Measurements from ENCODE around the gene TFF2. TPM values are rescaled to one million over a fixed set of nuclear protein-coding genes. Genes with fewer than 3 reads are reported as not detected.

The TFF2 gene
- total RNA-seq, 2 experiments from 2014 or later: not detected

DNA sequence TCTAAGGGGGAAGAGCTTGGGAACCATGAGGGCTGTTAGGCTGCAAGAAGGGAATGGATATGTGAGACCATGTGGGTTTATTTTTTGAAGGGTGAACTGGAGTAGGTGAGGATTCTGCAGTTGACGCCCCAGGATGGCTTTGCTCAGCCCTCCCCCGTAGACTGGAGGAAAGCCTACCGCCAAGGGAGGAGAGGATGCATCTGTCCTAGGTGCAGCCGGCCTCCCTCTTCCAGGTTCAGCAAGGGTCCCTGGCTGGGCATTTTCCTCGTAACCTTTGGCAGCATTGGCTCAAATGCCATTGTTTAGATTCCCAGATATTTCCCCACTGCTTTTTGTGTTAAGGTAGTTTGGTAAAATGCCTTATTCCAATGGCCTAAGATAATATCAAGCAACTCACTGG, 52.1 kb downstream of the TFF2 start:
- H3K27me3 Mint-ChIP-seq: no peaks in the 10 kb centered on the region
- TF ChIP-seq, protein P1, sequence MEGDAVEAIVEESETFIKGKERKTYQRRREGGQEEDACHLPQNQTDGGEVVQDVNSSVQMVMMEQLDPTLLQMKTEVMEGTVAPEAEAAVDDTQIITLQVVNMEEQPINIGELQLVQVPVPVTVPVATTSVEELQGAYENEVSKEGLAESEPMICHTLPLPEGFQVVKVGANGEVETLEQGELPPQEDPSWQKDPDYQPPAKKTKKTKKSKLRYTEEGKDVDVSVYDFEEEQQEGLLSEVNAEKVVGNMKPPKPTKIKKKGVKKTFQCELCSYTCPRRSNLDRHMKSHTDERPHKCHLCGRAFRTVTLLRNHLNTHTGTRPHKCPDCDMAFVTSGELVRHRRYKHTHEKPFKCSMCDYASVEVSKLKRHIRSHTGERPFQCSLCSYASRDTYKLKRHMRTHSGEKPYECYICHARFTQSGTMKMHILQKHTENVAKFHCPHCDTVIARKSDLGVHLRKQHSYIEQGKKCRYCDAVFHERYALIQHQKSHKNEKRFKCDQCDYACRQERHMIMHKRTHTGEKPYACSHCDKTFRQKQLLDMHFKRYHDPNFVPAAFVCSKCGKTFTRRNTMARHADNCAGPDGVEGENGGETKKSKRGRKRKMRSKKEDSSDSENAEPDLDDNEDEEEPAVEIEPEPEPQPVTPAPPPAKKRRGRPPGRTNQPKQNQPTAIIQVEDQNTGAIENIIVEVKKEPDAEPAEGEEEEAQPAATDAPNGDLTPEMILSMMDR (IDR thresholded peaks at IDR 0.05): no peak
- ChIA-PET CTCF (interaction anchor here (1.2 kb wide), 1 partner anchor 153 kb away, joined by 4 read pairs; no protein-coding TSS in a partner anchor), POLR2A (no interaction called here)
- no peaks in the 10 kb centered on the region for H3K9me3 Mint-ChIP-seq
- no peak overlapping the region for H3K27ac ChIP-seq (ENCODE audit: low read depth in 1 of 2, low read length in 2 of 2)
- peaks cover 24% of the 10 kb centered on the region for H3K36me3 ChIP-seq (ENCODE audit: insufficient read depth, low read length)
- H3K36me3 Mint-ChIP-seq (ENCODE audit: low read depth): peaks cover 38% of the 10 kb centered on the region
- intact Hi-C loops (cut with DNase I, micrococcal nuclease): no loop called here
- no peak overlapping the region for H3K4me3 Mint-ChIP-seq
- no peak overlapping the region for H3K4me3 ChIP-seq (ENCODE audit: low read length)
- no peaks in the 10 kb centered on the region for H3K9me3 ChIP-seq (ENCODE audit: control insufficient read depth in 1 of 2, insufficient read depth in 1 of 2, low read length in 2 of 2)
- H3K4me1 Mint-ChIP-seq (ENCODE audit: low read depth): peaks cover 19% of the 10 kb centered on the region
- H3K27ac Mint-ChIP-seq: no peak overlapping the region
- no peak for ATAC-seq (ENCODE audit: poor library complexity)
- no peak for DNase-seq
- H3K4me1 ChIP-seq (ENCODE audit: insufficient read depth, low read length): peaks cover 6% of the 10 kb centered on the region
- H3K27me3 ChIP-seq (ENCODE audit: control insufficient read depth in 1 of 2, insufficient read depth in 2 of 2, low read length in 2 of 2): no peaks in the 10 kb centered on the region

DNA sequence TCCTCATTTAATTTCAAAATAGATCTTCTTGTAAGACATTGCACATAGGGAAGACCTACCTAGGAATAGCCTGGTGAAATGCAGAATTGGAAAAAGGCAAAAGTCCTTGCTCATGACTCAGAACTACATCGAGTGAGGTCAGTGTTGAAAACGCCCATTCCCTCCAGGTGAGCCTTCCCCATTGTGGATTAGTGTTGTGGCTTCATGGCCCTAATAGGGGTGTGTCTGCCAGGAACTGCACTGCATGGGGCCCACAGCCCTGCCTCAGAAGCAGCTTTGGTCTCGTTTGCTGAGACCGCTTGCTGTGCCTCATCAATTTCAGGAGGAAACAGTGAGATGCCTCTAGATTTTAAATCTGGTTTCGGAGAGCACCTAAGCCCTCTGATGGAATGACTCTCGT, 52.6 kb downstream of the TFF2 start:
- Mint-ChIP-seq H3K27ac (no peak overlapping the region), H3K27me3 (no peaks in the 10 kb centered on the region), H3K36me3 (ENCODE audit: low read depth) (peaks cover 38% of the 10 kb centered on the region), H3K4me3 (no peak overlapping the region), H3K4me1 (ENCODE audit: low read depth) (peaks cover 19% of the 10 kb centered on the region), H3K9me3 (no peaks in the 10 kb centered on the region)
- ChIA-PET CTCF (interaction anchor here (1.2 kb wide), 1 partner anchor 153 kb away, joined by 4 read pairs; no protein-coding TSS in a partner anchor), POLR2A (no interaction called here)
- intact Hi-C loops (cut with DNase I, micrococcal nuclease): no loop called here
- no peaks in the 10 kb centered on the region for H3K27me3 ChIP-seq (ENCODE audit: control insufficient read depth in 1 of 2, insufficient read depth in 2 of 2, low read length in 2 of 2)
- no peak overlapping the region for H3K4me3 ChIP-seq (ENCODE audit: low read length)
- ATAC-seq (ENCODE audit: poor library complexity): no peak
- H3K9me3 ChIP-seq (ENCODE audit: control insufficient read depth in 1 of 2, insufficient read depth in 1 of 2, low read length in 2 of 2): no peaks in the 10 kb centered on the region
- no peak overlapping the region for H3K27ac ChIP-seq (ENCODE audit: low read depth in 1 of 2, low read length in 2 of 2)
- no peak for DNase-seq
- peaks cover 24% of the 10 kb centered on the region for H3K36me3 ChIP-seq (ENCODE audit: insufficient read depth, low read length)
- TF ChIP-seq, protein P1 (IDR thresholded peaks at IDR 0.05): no peak
- H3K4me1 ChIP-seq (ENCODE audit: insufficient read depth, low read length): peaks cover 6% of the 10 kb centered on the region

DNA sequence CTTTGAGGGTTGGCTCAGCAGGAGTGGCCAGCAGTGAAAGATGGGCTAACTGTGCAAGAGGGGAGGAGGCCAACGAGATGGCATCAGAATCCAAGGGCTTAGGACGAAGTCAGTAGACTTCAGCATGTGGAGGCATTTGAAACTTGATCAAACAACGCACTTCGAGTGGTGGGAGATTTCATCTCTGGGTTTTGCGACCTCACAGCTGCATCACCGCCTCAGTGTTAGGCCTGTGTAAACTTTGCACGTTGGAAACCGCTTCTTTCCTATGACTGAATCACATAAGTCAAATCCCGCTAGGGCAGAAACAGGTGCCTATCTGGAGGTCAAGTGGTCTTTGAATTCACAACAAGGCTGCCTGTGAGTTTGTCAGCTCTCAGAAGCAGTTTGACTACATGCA, 53.4 kb downstream of the TFF2 start:
- H3K9me3 Mint-ChIP-seq: no peaks in the 10 kb centered on the region
- intact Hi-C loops (cut with DNase I, micrococcal nuclease): no loop called here
- ATAC-seq (ENCODE audit: poor library complexity) (no peak), DNase-seq (no peak)
- no peaks in the 10 kb centered on the region for H3K9me3 ChIP-seq (ENCODE audit: control insufficient read depth in 1 of 2, insufficient read depth in 1 of 2, low read length in 2 of 2)
- no peak overlapping the region for H3K4me3 ChIP-seq (ENCODE audit: low read length)
- H3K4me1 ChIP-seq (ENCODE audit: insufficient read depth, low read length): peaks cover 6% of the 10 kb centered on the region
- TF ChIP-seq, protein P1 (IDR thresholded peaks at IDR 0.05): no peak
- H3K36me3 ChIP-seq (ENCODE audit: insufficient read depth, low read length): peaks cover 32% of the 10 kb centered on the region
- H3K4me1 Mint-ChIP-seq (ENCODE audit: low read depth): peaks cover 19% of the 10 kb centered on the region
- no peak overlapping the region for H3K27ac ChIP-seq (ENCODE audit: low read depth in 1 of 2, low read length in 2 of 2)
- ChIA-PET CTCF (interaction anchor here (1.2 kb wide), 1 partner anchor 152 kb away, joined by 4 read pairs; no protein-coding TSS in a partner anchor), POLR2A (no interaction called here)
- no peaks in the 10 kb centered on the region for H3K27me3 Mint-ChIP-seq
- no peak overlapping the region for H3K27ac Mint-ChIP-seq
- no peaks in the 10 kb centered on the region for H3K27me3 ChIP-seq (ENCODE audit: control insufficient read depth in 1 of 2, insufficient read depth in 2 of 2, low read length in 2 of 2)
- peaks cover 38% of the 10 kb centered on the region for H3K36me3 Mint-ChIP-seq (ENCODE audit: low read depth)
- H3K4me3 Mint-ChIP-seq: no peak overlapping the region

All from CD4-positive, alpha-beta T cell (primary cell).